ENCODE data around the gene RALGAPA2. TPM values are rescaled to one million over a fixed set of nuclear protein-coding genes. Genes with fewer than 3 reads are reported as not detected.

RALGAPA2 gene
- total RNA-seq, 1 experiment from 2014 or later: 18.2 TPM

DNA sequence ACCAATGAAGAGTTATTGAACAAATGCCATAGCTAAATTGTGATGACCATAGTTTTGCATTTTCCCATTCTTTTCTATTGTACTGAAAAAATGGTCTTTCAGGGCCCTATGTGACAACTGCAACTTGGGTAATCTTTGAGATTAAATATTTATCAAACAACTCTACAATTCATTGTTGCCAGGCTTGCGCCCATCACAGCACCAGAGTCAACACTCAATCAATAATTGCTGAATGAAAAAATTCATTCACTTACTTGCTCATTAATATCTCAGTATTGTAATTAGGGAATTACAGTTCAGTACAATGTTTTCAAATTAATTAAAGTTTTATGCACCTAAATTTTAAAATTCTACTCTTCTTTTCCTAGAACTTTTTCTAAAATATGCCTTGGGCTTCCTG is 7.7 kb upstream of the RALGAPA2 start:
- Mint-ChIP-seq H3K9me3 (no peaks in the 10 kb centered on the region), H3K27me3 (ENCODE audit: low read depth) (no peaks in the 10 kb centered on the region), H3K36me3 (no peaks in the 10 kb centered on the region), H3K4me3 (no peak overlapping the region), H3K4me1 (peaks cover 3% of the 10 kb centered on the region; the same call in 1 of the 2 replicates), H3K27ac (no peak overlapping the region)
- no peak for DNase-seq (ENCODE audit: low spot score)
- ATAC-seq: no peak
- no peak for TF ChIP-seq MLX (CRISPR knock-in tag; IDR thresholded peaks at IDR 0.05)
- no peak for TF ChIP-seq TP53 (CRISPR knock-in tag; IDR thresholded peaks at IDR 0.05)
- TF ChIP-seq E2F4 (CRISPR knock-in tag; IDR thresholded peaks at IDR 0.05; ENCODE audit: borderline replicate concordance, low read depth): no peak
- TF ChIP-seq ARID4B (CRISPR knock-in tag; IDR thresholded peaks at IDR 0.05; ENCODE audit: borderline replicate concordance): no peak
- TF ChIP-seq, protein P1, sequence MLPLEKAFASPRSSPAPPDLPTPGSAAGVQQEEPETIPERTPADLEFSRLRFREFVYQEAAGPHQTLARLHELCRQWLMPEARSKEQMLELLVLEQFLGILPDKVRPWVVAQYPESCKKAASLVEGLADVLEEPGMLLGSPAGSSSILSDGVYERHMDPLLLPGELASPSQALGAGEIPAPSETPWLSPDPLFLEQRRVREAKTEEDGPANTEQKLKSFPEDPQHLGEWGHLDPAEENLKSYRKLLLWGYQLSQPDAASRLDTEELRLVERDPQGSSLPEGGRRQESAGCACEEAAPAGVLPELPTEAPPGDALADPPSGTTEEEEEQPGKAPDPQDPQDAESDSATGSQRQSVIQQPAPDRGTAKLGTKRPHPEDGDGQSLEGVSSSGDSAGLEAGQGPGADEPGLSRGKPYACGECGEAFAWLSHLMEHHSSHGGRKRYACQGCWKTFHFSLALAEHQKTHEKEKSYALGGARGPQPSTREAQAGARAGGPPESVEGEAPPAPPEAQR (CRISPR knock-in tag; IDR thresholded peaks at IDR 0.05): no peak
- no peak for TF ChIP-seq EMX1 (CRISPR knock-in tag; IDR thresholded peaks at IDR 0.05)
- POLR2A ChIA-PET: no interaction called here
- CTCF ChIA-PET: no interaction called here

- ChIA-PET POLR2A (no interaction called here), CTCF (no interaction called here)
- Mint-ChIP-seq H3K27me3 (ENCODE audit: low read depth) (no peaks in the 10 kb centered on the region), H3K36me3 (no peaks in the 10 kb centered on the region), H3K27ac (no peak overlapping the region), H3K4me1 (peaks cover 3% of the 10 kb centered on the region; the same call in 1 of the 2 replicates), H3K9me3 (no peaks in the 10 kb centered on the region), H3K4me3 (no peak overlapping the region)
- TF ChIP-seq ZNF425 (CRISPR knock-in tag; conservative IDR thresholded peaks at IDR 0.05) (no peak), HMGA2 (CRISPR knock-in tag; IDR thresholded peaks at IDR 0.05) (no peak), ATF6 (CRISPR knock-in tag; IDR thresholded peaks at IDR 0.05) (no peak), SP1 (CRISPR knock-in tag; conservative IDR thresholded peaks at IDR 0.05) (no peak)
- TF ChIP-seq, protein P2, sequence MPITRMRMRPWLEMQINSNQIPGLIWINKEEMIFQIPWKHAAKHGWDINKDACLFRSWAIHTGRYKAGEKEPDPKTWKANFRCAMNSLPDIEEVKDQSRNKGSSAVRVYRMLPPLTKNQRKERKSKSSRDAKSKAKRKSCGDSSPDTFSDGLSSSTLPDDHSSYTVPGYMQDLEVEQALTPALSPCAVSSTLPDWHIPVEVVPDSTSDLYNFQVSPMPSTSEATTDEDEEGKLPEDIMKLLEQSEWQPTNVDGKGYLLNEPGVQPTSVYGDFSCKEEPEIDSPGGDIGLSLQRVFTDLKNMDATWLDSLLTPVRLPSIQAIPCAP (CRISPR knock-in tag; IDR thresholded peaks at IDR 0.05): no peak
- DNase-seq (ENCODE audit: low spot score) (no peak), ATAC-seq (no peak)
Observed at GRCh38 chr20:20719411-20719810, 7.0 kb upstream of the RALGAPA2 start.
